Cardiac fibroblast (primary cell): ENCODE measurements around the gene C3orf20.
A peak's percentile ranks its signal among the peaks of the same experiment; 100 is the strongest.

Experiments used
- DNase-seq, 2 donors: peaks; one replicate each; pipeline versions ENCODE4 v3.0.0 to v3.0.0-alpha.2; 2010; ENCODE audit warnings: low read depth in 2 of 2
- H3K4me3 ChIP-seq, 2 donors: replicated peaks in 1 of 2; 1 replicate in 1 of 2; 2 replicates in 1 of 2; pipeline ENCODE4 v1.5.1; 2011; ENCODE audit warnings: low read depth in 2 of 2, low read length in 2 of 2, mild to moderate bottlenecking in 2 of 2, moderate library complexity in 1 of 2
- CTCF ChIP-seq: IDR thresholded peaks from one replicate; pipeline ENCODE4 v1.5.1; 2011; ENCODE audit warnings: low read depth, mild to moderate bottlenecking, low read length, inconsistent platforms

The C3orf20 gene

DNA sequence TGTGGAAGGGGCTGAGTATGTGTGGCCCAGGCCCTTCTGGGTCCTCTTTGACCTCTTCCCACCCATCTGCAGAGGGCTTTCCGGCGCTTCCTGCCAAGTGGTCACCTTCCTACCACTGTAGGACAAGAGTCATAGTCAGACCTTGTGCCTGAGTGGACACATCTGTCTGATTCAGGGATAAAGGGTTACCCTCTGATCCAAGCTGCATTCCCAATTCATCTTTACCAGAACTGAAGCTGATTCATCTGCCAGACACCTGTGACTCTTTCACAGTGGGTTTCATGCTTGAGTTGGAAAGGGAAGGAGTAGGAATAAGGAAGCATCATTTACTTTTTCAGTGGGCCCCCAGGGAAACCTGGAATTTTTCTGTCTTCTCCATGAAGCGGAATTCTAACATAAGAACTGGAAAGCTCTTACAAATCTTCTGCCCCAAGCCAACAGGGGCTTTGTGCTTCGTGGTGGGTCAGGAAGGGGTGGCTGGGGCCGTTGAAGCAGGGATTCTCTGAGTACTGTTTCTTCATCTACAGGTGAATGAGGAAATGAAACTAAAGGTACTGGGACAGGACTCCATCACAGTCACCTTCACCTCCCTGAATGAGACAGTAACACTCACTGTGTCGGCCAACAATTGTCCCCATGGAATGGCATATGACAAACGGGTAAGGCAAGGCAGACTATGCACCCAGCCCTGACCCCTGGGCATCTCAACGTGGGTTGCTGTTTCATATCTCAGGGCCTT is 46.4 kb downstream of the C3orf20 start:
- TF ChIP-seq CTCF: no peak
- no peak overlapping the region for H3K4me3 ChIP-seq
- no peak for DNase-seq

DNA sequence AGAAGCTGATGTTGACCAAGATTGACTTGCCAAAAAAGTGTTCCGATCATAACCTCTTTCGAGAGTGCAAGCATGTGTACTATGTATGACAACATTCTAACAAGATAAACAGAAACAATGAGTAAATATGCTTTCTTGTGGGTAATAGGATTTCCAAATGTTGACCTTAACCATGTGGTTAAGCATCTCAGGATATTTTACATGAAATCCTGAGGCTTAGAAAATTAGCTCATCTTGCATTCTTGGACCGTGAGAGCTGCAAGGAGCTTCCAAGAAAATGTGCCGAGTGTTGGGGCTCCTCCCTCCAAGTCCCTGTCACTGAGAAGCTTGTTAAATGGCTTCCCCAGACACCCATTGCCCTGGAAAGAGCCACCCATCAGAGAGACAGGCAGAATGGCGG is 50.1 kb downstream of the C3orf20 start:
- DNase-seq: peak; percentile 79 to 90

DNA sequence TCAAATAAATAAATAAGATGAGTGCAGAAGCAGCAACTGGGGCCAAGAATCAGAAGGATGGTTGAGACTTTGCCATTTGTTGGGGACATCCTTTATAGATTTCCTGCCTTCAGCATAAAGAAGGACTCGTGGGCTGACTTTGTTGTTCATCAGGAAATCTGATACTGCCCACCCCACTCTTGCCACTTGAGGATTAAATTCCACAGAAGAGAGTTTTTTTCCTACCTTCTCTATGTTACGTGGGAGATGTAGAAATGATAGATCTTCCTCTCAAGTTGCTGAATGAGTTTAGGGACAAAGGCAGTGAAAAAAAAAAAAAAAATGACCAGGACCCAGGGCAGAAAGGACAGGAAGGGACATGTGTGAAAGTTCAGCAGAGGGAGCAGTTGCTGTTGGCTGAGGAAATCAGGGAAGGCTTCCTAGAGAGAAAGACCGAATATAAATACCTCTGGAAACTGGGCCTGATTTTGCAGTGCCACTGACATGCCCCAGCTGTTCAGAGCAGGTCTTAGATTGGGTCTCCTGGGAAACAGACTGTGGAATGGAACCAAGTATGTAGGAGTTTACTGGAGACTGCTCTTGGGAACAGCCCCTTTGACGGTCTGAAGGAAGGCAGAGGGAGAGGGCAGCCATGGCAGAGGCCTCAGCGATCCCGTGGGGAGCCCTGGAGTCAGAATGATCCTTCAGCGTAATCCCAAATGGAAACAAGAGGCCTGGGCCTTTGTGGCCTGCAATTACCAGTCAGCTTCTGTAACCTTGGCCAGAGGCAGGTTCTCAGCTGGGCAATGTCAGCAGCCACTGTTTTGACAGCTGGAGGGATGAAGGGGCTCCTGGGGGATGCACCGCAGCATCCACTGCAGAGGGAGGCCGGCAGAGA is 50.9 kb downstream of the C3orf20 start:
- TF ChIP-seq CTCF: no peak
- no peak overlapping the region for H3K4me3 ChIP-seq
- DNase-seq: peak; percentile 58 to 96

More for the DNA sequence above, 50.1 kb downstream of the C3orf20 start:
- no peak overlapping the region for H3K4me3 ChIP-seq
- TF ChIP-seq CTCF: no peak

GRCh38 chr3:14726441-14726780 is 51.5 kb downstream of the C3orf20 start:
- no peak overlapping the region for H3K4me3 ChIP-seq
- no peak for DNase-seq
- no peak for TF ChIP-seq CTCF

GRCh38 chr3:14728113-14728512 is 53.2 kb downstream of the C3orf20 start:
- TF ChIP-seq CTCF: no peak
- no peak for DNase-seq
- no peak overlapping the region for H3K4me3 ChIP-seq

GRCh38 chr3:14730703-14731382 is 55.9 kb downstream of the C3orf20 start:
- no peak overlapping the region for H3K4me3 ChIP-seq
- DNase-seq: no peak
- TF ChIP-seq CTCF: no peak
